Germinal center (tissue), 1 donor: Measurements from ENCODE around the gene LILRA2.
"Not testable (repeated sequence)": the region's sequence is repeated elsewhere in the genome, so short reads cannot be mapped to it uniquely, and the experiment has no call there.

Experiments used
- DNase-seq: peaks from one replicate; pipeline ENCODE4 v3.0.0; 2012; ENCODE audit warnings: mixed read lengths, low spot score

The LILRA2 gene

GRCh38 chr19:54609356-54609791 is 35.8 kb downstream of the LILRA2 start:
- no peak for DNase-seq

- DNase-seq: no peak
Measured at GRCh38 chr19:54612428-54612827, 38.8 kb downstream of the LILRA2 start.

DNA sequence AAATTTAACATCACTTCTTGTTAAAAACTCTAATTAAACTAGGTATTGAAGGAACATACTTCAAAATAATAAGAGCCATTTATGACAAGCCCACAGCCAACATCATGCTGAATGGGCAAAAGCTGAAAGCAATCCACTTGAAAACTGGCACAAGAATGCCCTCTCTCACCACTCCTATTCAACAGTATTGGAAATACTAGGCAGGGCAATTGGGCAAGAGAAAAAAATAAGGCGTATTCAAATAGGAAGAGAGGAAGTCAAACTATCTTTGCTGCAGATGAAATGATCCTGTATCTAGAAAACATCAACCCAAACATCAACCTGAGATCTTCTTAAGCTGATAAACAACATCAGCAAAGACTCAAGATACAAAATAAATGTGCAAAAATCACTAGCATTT is 41.1 kb downstream of the LILRA2 start:
- no peak for DNase-seq

- DNase-seq: no peak
Measured at GRCh38 chr19:54616057-54616456, 42.5 kb downstream of the LILRA2 start.

GRCh38 chr19:54616821-54617560 is 43.4 kb downstream of the LILRA2 start:
- DNase-seq: no peak

DNA sequence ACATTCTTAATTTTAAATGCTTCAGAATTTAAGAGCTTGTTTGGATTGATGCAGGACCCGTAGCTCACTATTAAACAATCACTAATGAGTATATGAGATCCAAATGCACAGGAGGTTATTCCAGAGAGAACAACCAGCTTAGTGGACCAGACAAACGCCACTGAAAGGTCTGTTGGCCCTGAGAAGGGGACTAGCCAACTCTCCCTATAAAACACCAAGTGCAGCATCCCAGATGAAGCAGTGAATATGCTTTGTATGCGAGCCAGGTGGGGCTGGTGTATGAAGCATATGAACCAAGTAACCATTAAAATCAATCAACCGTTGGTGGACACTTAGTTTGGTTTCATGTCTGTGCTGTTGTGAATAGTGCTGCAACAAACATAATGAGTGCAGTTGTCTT is 46.9 kb downstream of the LILRA2 start:
- no peak for DNase-seq

DNA sequence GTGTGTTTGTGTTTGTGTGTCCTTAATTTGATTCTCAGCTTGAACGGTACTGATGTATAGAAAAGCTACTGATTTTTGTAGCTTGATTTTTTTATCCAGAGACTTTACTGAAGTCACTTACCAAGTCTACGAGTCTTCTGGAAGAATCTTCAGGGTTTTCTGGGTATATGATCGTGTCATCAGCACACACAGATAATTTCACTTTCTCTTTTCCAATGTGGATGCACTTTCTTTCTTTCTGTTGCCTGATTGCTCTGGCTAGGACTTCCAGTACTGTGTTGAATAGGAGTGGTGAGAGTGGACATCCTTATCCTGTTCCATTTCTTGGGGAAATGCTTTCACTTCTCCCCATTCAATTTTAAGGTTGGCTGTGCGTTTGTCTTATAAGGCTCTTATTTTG is 48.8 kb downstream of the LILRA2 start:
- DNase-seq: no peak

GRCh38 chr19:54624234-54624633 is 50.6 kb downstream of the LILRA2 start:
- DNase-seq: not testable (repeated sequence)

GRCh38 chr19:54624934-54625730 is 51.5 kb downstream of the LILRA2 start:
- not testable (repeated sequence) for DNase-seq

GRCh38 chr19:54626757-54627156 is 53.2 kb downstream of the LILRA2 start:
- no peak for DNase-seq

DNA sequence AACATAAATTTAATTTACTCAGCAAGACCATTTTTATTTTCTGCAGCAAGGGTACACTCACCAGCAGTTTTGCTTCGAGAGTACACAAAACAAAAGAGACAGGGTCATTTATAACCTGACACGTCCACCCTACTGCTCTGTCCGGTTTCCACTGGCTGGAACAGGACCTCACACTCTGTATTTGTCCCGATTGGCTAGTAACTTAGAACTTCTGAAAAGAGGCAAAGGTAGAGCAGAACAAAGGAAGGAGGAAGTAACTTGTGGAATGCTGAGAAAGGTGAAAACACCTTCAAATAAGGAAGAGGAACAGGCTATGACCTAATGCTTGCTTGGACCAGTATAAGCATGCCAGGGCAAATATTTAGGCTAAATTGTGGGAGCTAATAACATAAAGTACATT is 54.3 kb downstream of the LILRA2 start:
- DNase-seq: not testable (repeated sequence)

DNA sequence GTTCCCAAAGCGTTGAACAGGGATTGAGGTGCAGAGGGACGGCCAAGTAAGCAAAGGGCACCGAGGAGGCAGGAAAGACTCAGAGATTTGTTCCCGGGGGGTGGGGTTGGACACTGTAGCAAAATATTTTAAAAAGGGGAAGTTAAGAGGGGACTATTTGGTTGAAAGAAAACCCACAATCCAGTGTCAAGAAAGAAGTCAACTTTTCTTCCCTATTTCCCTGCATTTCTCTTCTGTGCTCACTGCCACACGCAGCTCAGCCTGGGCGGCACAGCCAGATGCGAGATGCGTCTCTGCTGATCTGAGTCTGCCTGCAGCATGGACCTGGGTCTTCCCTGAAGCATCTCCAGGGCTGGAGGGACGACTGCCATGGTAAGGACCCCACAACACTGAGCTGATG is 56.7 kb downstream of the LILRA2 start, which contains the start of gene LILRB1:
Gene LILRB1 (plus strand): TSS at position 223 of the 400 bp plus-strand sequence. CDS start 590 bp downstream, outside the sequence.
- DNase-seq: not testable (repeated sequence)

- no peak for DNase-seq
Measured at GRCh38 chr19:54630782-54631181, 57.2 kb downstream of the LILRA2 start.

DNA sequence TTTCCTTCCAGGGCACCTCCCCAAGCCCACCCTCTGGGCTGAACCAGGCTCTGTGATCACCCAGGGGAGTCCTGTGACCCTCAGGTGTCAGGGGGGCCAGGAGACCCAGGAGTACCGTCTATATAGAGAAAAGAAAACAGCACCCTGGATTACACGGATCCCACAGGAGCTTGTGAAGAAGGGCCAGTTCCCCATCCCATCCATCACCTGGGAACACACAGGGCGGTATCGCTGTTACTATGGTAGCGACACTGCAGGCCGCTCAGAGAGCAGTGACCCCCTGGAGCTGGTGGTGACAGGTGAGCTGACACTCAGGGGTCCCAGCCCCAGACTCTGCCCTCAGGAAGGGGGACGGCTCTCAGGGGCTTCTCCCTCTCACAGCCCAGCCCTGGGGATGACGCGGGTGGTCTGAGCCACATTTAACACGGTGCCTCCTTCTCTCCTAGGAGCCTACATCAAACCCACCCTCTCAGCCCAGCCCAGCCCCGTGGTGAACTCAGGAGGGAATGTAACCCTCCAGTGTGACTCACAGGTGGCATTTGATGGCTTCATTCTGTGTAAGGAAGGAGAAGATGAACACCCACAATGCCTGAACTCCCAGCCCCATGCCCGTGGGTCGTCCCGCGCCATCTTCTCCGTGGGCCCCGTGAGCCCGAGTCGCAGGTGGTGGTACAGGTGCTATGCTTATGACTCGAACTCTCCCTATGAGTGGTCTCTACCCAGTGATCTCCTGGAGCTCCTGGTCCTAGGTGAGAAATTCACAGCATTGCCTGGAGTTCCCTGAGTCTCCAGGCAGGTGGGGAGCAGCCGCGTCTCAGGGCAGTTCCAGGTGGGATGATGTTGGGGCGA is 58.1 kb downstream of the LILRA2 start:
- not testable (repeated sequence) for DNase-seq

DNA sequence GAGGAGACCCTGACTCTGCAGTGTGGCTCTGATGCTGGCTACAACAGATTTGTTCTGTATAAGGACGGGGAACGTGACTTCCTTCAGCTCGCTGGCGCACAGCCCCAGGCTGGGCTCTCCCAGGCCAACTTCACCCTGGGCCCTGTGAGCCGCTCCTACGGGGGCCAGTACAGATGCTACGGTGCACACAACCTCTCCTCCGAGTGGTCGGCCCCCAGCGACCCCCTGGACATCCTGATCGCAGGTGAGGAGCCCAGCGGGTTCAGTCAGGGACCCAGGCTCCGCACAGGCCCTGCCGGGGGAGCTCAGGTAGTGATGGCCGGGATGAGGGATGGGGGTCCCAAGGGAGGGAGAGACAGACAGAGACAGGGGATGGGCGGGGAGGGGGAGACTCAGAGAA is 58.9 kb downstream of the LILRA2 start:
- not testable (repeated sequence) for DNase-seq

GRCh38 chr19:54633401-54633800 is 59.8 kb downstream of the LILRA2 start:
- DNase-seq: no peak

DNA sequence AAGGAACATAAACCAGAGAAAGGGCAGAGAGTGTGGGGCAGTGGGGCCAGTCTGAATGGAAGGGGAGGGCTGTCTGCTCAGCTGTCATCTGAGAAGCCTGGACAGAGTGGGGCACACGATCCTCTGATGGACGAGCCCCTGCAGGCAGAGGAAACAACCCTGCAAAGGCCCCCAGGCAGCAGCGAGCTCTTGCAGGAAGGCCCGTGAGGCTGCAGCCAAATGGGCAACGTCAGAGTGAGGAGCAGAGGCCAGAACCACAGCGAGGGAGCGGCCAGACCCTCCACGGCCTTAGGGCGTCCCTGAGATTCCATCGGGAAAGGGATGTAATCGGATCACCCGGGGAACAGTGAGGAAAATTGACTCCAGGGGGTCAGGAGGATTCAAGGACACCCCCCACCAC is 62.5 kb downstream of the LILRA2 start:
- not testable (repeated sequence) for DNase-seq

- no peak for DNase-seq
Measured at GRCh38 chr19:54638683-54639082, 65.1 kb downstream of the LILRA2 start.
